ENCODE results near the gene KDM8.
"Not testable (repeated sequence)": the region's sequence is repeated elsewhere in the genome, so short reads cannot be mapped to it uniquely, and the experiment has no call there.

KDM8 gene

DNA sequence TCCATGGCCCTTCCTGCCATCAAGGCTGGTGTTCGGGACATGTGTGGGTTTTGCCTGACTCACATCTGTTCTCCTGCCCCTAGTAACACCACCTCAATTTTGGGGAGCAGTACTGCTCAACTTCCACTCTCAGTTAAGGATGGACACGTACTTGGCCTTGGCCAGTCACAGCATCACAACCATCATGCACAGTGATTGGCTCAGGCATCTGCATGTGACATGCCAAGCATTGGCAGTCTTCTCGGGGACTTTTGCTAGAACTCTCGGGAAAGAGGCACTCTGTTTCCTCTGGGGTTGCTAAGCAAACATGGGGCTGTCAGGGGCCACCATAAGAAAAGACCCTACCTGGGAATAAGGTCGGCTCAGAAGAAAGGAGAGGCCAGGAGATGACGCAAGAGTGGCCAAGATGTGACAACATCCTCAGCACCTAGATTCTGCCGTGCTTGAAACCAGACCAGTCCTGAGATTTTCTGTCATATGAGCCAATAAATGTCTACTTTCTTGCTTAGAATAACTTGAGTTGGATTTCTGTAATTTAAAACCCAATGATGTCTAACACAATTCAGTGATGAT, 11.9 kb upstream of the KDM8 start:
- FAIRE-seq: no peak

DNA sequence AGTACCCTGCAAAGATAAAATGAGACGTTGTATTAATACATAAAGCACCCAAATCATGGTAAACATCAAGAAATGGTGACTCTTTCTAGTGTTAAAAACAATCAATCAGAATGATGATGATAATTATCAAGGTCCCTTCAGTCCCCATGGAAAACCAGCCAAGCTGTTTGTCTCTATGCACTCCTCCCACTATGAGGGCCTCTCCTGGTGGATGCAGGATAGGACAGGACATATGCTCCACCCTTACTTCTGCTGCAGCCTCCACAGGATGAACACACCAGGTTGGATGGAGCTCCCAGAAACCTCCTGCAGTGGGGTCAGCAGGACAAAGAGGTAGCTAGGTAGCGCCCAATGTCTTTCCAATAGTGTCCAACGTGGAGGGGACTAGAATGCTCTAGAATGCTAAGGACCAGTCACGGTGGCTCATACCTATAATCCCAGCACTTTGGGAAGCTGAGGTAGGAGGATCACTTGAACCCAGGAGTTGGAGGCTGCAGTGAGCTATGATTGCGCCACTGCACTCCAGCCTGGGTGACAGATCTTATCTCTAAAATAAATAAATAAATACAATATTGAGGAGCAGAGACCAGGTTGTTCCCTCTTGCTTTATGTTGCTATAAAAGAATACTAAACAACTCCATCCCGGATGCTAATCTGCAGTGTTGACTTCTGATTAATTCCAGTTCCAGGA, 9.9 kb upstream of the KDM8 start:
- no peak for FAIRE-seq

DNA sequence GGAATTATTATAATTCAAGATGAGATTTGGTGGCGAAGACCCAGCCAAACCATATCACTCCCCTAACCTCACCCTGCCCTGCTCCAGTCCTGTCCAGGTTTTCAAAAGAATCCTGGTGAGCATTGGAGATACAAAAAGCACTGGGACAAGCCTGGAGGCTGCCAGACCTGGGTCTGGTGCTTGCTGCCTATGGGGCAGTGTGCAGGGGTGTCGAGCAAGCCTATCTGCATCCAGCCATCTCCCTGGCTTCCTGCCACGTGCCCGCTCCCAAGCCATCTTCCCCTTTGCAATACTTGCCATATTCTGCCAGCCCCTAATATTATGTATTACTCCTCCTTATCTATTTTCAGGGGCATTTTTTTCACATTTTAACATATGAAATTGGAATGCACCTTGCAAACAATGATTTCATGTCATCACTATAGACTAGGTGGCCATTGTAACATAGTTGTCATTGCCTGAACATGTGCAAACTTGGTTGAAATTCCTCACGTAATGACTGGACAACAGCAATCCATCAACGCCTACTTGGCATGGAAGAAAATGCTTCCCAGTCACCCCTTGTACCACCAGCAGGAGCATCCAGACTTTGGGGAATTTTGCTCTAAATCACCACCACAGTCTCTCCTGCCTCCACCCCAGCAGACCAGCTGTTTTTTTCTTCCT, 8.1 kb upstream of the KDM8 start:
- FAIRE-seq: no peak

DNA sequence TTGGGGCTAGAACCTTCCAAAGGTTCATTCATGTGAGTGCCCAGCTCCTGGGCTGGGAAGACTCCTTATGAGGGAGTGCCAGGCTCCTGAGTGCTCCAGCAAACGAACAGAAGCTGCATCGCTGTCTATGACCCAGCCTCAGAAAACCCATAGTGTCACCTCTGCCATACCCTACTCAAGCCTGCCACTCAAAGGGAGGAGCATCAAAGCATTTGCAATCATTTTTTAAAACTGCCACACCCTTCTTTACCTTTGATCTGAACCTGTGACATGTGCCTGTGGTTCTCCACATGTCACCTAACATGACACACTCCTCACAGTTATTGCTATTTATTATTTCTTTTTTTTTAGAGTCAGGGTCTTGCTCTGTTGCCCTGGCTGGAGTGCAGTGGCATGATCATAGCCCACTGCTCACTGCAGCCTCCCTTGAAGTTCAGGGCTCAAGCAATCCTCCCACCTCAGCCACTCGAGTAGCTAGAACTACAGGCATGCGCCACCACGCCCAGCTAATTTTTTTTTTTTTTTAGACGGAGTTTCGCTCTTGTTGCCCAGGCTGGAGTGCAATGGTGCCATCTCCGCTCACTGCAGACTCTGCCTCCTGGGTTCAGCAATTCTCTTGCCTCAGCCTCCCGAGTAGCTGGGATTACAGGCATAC, 7.3 kb upstream of the KDM8 start:
- no peak for FAIRE-seq

DNA sequence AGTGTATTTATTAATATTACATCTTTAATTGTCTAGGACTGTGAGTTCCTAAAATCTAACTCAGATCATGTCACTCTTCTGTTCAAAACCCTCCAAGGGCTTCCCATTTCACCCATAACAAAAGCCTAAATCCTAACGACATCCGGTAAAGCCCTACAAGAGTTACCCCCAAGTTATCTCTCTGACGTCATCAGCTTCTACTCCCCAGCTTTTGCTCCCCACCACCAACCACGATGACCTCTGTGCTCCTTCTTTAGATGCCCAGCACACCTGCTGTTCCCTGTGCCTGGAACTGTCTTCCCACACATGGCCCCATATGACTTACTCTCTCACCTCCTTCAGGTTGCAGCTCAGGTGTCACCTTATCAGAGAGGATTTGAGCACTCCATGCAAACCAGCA, 6.3 kb upstream of the KDM8 start:
- no peak for FAIRE-seq

DNA sequence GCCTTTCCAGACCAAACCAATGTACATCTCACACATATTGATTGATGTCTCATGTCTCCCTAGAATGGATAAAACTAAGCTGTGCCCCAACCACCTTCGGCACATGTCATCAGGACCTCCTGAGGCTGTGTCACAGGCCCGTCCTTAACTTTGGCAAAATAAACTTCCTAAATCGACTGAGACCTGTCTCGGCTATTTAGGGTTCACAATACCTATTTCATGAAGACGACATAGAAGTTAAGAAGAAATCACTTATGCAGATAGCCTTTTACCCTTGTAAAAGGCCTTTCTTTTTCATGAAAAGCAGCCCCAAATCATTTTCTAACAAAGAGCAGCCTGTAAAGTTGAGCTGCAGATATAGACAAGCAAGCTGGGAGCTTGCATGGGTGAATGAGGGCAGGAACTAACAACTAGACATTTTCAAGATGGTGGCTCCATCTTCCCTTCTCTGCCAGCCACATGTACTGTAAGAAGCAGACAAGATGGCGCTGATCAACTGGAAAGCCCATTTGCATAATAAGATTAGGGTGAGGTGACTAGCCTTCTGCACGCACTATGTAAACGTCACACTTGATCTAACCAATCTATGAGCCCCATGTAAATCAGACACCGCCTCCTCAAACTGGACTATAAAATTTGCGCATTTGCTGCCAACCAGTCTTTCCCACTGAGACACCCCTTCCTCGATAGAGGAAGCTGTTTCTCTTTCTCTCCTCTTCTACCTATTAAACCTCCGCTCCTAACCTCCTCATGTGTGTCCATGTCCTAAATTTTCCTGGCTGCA, 4.7 kb upstream of the KDM8 start:
- no peak for FAIRE-seq

DNA sequence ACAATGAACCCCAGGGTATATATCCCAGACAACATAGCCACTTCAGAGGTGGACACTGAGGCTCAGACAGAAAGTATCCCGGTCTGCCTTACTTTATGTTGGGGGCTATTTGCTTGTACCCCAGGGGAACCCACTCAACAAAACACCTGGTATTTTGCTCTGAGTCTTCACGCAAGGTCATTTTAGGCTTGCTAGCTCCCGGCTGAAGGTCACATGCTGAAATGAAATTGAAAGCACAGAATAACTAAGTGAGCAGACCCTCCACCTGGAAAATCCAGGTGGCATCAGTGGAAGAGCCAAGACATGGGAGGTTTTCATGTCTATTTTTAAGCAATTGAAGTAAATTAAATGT, 4.1 kb upstream of the KDM8 start:
- no peak for FAIRE-seq

DNA sequence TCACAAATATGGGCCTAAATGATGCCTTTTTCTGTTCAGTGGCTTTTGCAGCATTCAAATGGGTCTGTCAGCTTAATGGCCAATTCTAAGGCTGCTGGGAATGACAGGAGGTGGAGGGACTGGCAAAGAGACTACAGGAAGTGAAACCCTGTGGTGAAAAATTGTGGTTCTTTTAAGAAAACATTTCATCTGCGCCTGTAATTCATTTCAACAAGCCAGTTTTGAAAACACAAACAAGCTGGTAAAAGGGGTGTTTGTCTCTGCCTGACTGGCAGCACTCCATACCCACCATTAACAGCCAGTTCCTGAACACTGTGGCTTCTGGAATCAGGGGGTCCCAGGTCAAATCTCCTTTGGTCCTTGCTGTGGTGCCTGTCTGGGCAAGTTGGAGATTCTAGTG, 3.6 kb upstream of the KDM8 start:
- no peak for FAIRE-seq

DNA sequence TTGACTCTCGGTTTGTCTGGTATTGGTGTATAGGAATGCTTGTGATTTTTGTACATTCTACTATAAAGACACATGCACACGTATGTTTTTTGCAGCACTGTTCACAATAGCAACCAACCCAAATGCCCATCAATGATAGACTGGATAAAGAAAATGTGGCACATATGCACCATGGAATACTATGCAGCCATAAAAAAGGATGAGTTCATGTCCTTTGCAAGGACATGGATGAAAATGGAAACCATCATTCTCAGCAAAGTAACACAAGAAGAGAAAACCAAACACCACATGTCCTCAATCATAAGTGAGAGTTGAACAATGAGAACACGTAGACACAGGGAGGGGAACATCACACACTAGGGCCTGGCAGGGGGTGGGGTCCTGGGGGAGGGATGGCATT, 2.4 kb upstream of the KDM8 start:
- not testable (repeated sequence) for FAIRE-seq

DNA sequence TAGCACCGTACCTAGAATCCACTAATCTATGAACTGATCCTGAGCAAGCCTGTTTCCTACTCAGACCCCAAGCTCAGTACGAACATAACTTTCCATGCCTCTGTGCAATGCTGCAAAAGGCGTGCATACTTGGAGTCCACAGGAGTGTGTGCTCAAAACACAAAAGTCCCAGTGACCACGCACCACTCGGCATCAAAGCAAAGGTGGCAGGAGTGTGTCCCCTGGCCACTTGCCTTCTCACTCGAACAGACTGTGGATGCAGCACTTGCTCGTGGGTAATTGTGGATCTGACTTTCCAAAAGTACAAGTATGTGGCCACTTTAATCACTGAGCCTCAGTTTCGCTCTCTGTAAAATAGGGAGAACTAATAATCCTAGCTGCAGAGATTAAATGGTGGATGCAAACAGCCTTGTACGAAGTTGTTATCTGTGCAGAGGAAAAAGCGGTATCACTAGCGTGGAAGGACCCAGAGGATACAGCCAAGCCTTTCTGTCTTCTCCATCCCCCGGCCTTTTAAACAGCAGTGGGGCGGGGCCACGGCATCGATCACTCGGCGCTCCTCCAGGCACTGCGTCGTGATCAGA, 311 bp upstream of the KDM8 start:
- no peak for FAIRE-seq

DNA sequence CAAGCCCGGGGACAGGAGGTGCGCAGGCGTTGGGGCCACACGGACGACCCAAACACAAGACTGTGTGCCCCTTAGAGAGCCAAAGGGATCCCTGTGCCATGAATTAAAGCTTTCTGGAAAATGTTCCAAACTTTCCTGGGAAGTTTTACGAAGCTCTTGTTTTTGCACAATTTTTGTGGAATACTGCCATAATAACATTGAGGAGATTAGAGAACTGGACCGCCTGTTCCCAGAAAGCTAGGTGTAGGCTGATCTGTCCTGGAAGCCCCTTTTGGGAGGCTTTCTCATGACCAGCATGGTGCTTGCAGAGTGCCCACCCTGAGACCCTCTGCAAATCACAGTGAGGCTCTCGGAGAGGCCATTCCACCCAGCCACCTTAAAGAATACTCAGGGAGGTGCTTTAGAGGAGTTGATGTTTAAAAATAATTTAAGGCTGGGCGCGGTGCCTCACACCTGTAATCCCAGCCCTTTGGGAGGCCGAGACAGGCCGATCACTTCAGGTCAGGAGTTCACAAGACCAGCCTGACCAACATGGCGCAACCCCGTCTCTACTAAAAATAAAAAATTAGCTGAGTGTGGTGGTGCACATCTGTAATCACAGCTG, 1.1 kb downstream of the KDM8 start:
- FAIRE-seq: no peak

DNA sequence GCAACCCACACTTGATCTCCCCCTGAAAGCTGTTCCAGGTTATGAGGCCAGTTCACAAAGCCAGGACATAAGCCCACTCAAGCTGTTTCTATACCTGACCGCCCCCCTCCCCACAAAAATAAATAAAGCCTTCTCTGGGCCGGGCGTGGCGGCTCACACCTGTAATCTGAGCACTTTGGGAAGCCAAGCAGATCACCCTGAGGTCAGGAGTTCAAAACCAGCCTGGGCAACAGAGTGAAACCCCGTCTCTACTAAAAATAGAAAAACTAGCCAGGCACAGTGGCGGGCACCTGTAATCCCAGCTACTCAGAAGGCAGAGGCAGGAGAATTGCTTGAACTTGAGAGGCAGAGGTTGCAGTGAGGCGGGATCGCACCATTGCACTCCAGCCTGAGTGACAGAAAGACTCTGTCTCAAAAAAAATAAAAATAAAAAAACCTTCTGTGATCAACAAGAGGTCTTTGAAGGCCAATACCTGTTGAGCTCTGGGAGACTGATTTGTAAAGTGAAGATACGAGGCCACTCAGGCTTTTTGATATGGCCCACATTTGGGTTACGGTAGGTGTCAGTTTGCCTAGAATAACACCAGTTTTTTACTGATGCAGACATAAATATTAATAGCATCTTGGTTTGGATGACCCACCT, 2.2 kb downstream of the KDM8 start:
- no peak for FAIRE-seq

DNA sequence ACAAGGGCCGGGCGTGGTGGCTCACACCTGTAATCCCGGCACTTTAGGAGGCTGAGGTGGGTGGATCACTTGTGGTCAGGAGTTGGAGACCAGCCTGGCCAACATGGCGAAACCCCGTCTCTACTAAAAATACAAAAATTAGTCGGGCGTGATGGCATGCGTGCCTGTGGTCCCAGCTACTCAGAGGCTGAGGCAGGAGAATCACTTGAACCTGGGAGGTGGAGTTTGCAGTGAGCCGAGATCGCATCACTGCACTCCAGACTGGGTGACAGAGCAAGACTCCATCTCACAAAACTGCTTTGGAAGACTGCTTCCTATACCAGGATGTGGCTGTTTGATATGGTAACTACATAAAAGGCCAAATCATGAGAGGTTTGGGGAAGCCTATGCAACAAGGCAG, 3.8 kb downstream of the KDM8 start:
- not testable (repeated sequence) for FAIRE-seq

DNA sequence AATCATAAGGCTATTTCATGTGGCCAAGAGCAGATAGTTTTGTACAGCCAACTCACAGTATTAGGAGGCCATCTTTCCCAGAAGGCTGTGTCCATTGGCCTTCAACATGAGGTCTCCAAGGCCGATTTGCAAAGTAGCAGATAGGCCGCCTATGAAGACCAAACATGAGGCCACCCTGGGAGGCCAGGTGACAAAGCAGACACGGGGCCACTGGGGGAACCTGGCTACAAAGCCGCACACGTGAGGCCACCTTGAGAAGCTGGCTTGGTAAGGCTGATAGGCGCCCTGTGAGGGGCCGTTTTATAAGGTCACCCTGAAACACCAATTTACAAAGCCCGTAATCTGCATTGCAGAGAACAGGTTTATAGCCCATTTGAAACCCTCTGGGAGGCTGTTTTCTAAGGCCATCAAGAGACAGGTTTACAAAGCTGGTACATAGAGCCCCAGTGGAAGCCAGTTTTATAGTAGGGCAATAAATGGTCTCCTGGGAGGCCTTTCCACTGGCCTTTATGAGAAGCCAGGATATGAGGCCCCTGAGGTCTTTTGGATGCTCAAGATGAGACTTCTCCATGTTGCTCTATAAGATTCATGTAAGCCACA, 4.9 kb downstream of the KDM8 start:
- FAIRE-seq: no peak

DNA sequence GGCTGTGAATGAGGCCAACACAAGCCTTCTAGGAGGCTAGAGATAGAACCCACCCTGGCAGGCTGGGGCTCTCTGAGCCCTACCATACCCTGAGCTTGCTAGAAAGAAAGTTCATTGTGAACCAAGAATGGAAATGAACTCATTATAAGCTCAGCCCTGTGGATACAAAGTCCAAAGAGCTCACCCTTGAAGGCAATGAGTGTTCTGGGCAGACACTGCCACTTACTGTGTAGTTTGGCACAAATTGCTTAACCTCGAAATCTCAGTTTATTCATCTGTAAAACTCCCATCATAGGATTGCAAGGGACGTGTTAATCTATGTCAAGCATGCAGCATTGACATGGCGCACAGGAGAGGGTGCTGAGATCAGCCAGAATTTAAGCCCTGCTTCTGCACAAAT, 5.5 kb downstream of the KDM8 start:
- FAIRE-seq: no peak

DNA sequence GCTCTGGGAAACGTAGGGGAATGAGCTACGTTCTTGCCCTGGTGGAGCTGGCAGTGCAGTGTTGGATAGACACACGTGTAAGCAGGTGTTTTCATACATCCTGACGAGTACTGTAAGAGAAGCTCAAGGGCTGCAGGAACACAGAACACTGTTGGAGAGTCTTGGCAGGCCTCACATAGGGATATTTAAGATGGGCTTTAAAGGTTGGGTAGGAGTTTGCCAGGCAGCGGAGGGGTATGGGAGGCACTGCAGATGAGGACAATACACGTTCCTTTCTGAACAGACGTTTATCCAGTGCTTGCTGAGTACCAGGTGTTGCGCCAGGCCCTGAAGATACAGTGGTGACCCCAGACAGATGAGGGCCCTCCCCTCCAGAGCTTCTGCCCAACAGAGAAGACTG, 6.3 kb downstream of the KDM8 start:
- FAIRE-seq: no peak

DNA sequence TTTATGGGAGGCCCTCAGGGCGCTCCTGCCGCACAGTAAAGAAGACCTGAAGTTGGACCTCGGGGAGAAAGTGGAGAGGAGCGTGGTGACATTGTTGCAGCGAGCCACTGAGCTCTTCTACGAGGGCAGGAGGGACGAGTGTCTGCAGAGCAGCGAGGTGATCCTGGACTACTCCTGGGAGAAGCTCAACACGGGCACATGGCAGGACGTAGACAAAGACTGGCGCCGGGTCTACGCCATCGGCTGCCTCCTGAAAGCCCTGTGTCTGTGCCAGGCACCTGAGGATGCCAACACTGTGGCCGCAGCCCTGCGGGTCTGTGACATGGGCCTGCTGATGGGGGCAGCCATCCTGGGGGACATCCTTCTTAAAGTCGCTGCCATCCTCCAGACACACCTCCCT, 6.8 kb downstream of the KDM8 start:
- FAIRE-seq: no peak

DNA sequence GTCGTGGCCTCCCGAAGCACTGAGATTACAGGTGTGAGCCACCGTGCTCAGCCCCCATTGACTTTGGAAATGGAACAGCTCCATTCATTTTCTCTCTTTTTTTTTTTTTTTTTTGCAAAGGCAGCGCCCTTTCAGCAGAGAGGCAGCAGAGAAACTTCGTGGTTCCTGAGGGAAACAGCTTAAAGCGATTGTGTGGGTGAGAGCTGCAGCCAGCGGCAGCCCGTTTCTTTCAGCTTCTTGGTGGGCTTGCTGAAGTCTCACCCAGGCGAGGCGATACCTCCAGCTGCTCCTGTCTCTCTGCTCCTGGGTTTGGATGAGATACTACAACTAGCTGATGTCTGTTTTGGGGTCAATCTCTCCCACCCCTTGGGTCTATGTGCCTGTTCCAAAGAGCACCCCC, 7.7 kb downstream of the KDM8 start:
- no peak for FAIRE-seq

DNA sequence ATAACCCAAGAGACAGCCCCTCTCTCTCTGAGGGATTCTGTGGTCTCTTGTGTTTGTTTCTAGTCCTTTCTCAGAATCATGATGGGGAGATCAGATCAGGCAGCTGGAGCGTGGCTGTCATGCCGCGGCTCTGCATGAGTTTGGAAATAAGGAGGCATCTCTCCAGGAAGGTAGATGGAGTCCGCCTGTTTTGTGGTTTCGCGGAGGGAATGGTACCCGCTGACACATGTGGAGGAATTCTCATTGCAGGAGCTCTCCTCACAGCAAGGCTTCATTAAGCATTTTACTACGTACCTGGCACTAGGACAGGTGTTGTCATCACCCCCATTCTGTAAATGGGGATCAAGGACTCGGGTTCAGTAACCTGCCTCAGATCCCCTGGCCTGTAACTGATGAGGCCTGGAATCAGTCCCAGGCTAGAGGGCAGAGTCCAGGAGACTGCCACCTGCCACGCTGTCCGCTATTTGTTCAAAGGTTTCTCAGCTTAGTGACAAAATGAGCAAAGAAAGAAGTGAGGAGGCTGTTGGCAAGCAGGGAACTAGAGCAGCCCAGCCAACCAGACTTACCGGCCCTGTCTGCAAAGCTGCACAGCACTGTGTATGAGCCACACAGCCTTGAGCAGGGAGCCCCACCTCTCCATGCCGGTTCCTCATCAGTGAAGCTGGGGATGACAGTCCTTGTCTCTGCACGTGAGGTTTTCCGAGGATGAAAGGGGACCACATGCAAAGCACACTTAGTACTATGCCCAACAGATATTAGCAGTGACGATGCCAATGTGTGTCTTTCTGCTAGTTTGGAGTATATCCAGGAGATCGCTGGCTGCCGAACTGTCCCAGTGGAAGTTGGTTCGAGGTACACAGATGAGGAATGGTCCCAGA, 11.0 kb downstream of the KDM8 start:
- FAIRE-seq: no peak

DNA sequence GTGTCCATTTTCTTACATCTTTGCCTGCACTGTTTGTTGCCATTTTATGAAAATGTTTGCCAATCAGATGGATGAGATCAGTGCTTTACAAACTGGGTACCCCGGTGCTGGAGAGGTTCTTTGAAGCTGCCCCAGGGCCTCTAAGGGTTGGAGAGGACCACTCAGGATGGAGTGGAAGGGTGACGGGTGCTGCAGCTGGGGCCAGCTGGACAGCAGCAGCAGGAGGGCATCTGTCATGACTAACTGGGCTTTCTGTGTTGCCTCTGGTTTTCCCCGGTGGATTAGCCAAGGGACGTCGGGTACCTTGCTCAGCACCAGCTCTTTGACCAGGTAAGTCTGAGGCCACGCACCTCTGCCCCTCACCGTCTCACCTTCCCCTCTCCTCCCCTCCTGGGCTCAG, 12.3 kb downstream of the KDM8 start:
- FAIRE-seq: no peak
